Activated T-cell treated with anti-CD3 and anti-CD28 coated beads, Interleukin-2, amount 50 U/mL, for 48 hours (primary cell): ENCODE results near the gene MOCS1.
A peak's percentile ranks its signal among the peaks of the same experiment; 100 is the strongest.

Source experiments
- DNase-seq, 2 experiments: peaks; one replicate each; pipeline ENCODE4 v3.0.0-alpha.2; 2020

The MOCS1 gene

DNA sequence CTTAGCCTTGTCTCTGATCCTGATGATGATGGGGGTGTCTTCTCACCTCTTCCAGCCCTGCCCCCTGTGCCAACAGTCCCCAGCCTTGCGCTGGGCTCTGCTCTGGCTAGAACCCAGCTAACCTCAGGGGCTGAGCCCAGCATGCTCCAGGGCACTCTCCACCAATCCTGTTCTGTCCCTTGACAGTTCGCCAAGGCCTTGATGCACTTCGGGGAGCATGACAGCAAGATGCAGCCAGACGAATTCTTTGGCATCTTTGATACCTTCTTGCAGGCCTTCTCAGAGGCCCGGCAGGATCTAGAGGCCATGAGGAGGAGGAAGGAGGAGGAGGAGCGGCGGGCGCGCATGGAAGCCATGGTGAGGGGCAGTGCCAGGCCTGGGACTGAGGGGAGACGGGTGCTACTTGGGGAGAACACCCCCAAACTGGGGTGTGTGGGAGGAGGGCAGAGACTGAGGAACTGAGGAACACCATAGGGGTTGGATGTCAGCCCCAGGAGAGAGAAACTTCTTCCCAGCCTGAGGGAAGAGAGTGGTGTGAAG, 33.1 kb downstream of the MOCS1 start:
- no peak for DNase-seq

GRCh38 chr6:39899554-39900295, 34.5 kb downstream of the MOCS1 start:
- DNase-seq = no peak

- no peak for DNase-seq
These were observed 35.6 kb downstream of the MOCS1 start for GRCh38 chr6:39898625-39899024.

- no peak for DNase-seq
These were observed 36.6 kb downstream of the MOCS1 start for GRCh38 chr6:39897698-39898097.

- no peak for DNase-seq
These were observed 37.6 kb downstream of the MOCS1 start for GRCh38 chr6:39896701-39897100.

GRCh38 chr6:39893286-39893685, 41.0 kb downstream of the MOCS1 start:
- DNase-seq = no peak

DNA sequence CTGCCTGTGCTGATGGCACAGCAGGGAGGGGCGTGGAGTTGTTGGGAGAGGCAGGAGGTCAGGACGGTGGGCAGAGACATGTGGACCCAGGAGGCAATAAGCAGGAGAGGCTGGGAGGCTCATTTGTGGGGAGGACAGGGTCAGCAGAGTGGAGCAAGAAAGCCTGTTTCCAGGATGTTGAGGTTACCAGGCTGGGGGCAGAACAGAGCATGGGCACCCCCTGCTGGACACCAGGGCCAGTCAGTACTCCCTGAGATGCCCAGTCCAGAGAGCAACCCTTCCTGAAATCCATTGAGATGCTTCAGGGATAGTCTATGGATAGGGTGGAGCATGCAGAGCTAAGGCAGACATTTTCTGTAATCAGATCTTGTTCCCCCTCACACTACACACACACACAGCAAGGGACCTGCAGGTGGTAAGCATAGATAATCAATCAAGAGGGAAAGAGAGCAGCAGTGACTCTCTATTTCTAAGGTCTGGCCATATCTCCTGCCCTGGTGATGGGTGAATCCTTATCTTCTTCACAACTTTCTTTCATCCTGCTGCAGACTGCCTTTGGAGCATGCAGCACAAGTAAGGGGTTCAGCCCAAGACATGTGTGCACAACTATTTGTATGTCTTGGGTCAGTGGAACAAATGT, 41.7 kb downstream of the MOCS1 start:
- peak; percentile 30 to 50 for DNase-seq

DNA sequence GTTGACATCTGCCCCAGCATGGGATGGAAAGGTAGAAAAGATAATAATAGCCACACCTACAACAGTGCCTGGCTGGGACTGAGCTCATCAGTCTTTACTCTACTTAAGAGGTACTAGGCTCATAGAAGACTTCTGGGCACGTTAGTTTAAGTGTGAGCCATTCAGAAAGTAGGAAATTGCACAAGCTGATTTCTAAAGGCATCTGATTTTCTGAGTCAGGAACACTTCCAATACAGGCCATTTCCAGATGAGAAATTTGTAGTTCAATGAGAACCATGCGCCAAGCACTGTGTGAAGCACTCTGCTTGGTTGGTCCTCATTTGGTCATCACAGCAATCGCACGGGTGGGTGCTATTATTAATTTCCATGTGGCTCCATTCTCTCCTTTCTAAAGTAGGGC, 42.3 kb downstream of the MOCS1 start:
- DNase-seq = no peak

GRCh38 chr6:39891353-39891752, 42.9 kb downstream of the MOCS1 start:
- DNase-seq = no peak

DNA sequence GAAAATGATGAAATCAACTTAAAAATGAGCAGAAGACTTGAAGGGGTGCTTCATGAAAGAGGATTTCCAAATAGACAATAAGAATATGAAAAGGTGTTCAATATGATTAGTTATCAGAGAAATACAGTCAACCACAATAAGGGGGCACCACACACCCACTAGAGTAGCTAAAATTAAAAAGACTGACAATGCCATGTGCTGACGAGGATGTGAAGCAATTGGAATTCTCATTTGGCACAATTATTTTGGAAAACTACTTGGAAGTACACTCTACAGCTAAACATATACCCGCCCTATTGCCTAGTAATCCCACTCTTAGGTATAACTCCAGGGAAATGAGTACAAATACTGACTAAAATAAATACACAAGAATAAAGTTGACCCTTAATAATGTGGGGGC, 45.0 kb downstream of the MOCS1 start:
- DNase-seq = no peak

- DNase-seq = no peak
These were observed 46.4 kb downstream of the MOCS1 start for GRCh38 chr6:39887692-39888450.

GRCh38 chr6:39886871-39887270, 47.4 kb downstream of the MOCS1 start:
- no peak for DNase-seq

- DNase-seq = no peak
These were observed 48.6 kb downstream of the MOCS1 start for GRCh38 chr6:39885691-39886090.

DNA sequence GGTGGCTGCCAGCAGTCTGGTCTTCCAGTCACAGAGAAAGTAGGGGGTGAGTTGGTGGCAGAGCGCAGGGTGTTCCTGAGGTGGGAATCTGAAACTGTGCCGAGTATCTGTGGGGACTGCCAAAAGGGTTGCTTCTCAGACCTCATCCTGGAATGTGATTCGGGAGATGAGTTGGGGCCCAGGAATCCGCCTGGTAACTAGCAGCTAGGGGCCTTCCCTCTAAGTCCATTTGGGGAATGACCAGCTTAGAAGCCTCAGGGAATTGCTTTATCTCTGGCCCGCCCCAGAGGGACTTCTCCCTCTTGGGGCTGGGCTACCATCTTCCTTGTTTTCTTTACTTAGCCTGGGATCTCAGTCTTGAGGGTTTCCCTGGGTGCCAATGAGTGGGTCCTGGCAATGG, 49.6 kb downstream of the MOCS1 start:
- no peak for DNase-seq

- no peak for DNase-seq
These were observed 51.7 kb downstream of the MOCS1 start for GRCh38 chr6:39882531-39882899.

DNA sequence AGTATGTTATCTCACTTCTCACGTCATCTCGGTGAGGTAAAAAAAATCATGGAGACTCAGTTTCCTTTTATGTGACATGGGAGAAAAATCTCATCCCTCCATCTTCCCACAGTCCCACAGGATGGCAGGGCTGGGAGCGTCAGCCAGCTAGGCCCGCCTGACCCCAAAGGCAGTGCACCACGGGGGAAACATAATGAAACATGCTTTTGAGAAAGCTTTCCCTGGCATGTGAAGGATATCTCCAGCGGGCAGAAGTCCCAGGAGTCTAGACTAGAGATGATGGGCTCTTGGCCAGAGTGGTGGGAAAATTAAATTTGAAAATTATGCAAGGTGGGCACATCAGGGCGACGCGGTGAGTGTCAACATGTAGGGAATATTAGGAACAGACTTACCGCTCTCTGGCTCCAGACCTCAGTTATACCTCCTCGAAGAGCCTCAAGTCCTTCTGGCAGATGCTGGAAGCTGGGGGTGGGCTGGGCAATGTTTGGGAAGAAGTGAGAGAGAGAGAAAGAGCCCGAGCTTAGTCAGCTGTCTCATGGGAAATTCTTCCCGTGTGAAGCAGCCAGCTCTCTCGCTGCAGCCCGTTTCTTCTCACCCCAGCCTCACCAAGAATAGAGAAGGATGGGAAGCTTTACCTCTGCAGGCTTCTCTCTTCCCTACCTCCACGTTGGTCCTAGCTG, 52.3 kb downstream of the MOCS1 start:
- no peak for DNase-seq

- DNase-seq = no peak
These were observed 53.7 kb downstream of the MOCS1 start for GRCh38 chr6:39880594-39880993.

DNA sequence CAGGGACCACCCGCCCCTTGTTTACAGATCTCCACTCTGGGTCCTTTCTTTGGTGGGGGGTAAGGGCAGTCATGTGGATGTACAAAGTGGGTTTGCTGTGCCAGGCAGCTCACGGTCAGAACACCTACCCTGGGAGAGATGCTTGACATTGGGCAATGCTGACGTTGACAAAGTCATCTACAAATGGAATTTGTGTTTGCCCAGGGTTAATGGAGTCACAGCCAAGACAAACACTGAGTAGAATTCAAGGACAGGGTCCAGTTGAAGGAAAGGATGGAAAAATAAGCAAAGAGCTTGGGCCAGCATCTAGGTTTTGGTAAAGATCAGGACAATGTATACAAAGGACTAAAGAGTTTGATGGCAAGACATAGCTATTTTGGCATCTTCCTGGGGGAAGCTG, 54.7 kb downstream of the MOCS1 start:
- no peak for DNase-seq

GRCh38 chr6:39876826-39877225, 57.4 kb downstream of the MOCS1 start:
- no peak for DNase-seq

DNA sequence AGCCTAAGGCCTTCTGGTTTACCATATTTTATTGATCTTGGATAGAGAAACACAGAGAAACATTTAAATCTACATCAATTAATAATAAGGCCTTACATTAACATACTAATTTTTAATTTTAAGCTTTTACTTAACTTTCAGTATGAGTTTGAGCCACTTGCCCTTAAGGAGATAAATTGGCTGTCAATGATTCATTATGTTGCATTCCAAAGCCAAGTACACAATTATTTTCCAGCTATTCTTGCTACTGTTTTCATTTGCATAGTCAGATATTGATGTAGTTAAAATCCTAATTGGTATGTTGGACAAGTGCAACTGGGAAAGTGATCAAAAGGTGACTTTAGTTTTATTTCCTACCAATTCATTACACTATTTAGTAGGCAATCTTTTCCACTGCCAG, 58.2 kb downstream of the MOCS1 start:
- no peak for DNase-seq

DNA sequence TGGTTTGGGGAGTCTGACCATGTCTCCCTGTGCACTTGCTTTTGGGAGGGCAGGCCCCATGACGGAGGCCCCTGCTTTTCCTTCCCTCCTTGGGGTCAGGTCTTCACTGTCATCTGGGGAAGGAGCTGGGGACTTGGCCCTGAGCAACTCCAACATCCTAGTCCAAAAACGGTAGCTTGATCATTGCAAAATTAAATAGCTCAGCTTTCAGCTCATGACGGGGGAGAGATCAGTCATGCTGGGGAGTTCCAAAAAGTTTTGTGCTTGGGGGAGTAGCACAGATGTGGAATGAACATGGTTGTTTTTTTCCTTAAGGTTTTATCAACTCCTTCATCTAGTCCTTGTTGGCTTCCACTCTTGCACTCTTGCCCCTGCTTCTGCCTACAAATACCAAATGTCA, 60.8 kb downstream of the MOCS1 start:
- DNase-seq = no peak

- DNase-seq = no peak
These were observed 63.3 kb downstream of the MOCS1 start for GRCh38 chr6:39870950-39871349.

- DNase-seq = no peak
These were observed 66.7 kb downstream of the MOCS1 start for GRCh38 chr6:39867592-39867991.
